Ascending aorta (tissue), 2 donors: ENCODE data around the gene NAT9. TPM values are rescaled to one million over a fixed set of nuclear protein-coding genes. Genes with fewer than 3 reads are reported as not detected.

Experiments used
- DNase-seq, 2 donors: peaks; one replicate each; pipeline ENCODE4 v3.0.0-alpha.2; 2019; ENCODE audit warnings: low spot score in 2 of 2
- H3K27ac ChIP-seq, 2 donors: fragments of 200-600 bp; sonication (generic); one replicate each; pipeline ENCODE4 v1.5.1; 2016 to 2017; ENCODE audit warnings: mild to moderate bottlenecking in 1 of 2
- H3K27me3 ChIP-seq: fragments of 200-600 bp; sonication (generic); one replicate; pipeline ENCODE4 v1.5.1; 2017
- H3K36me3 ChIP-seq, 2 donors: fragments of 200-600 bp; sonication (generic); one replicate each; pipeline ENCODE4 v1.5.1; 2016
- H3K4me1 ChIP-seq, 2 donors: fragments of 200-600 bp; sonication (generic); one replicate each; pipeline ENCODE4 v1.5.1; 2016 to 2017; ENCODE audit warnings: mild to moderate bottlenecking in 1 of 2
- H3K4me3 ChIP-seq, 2 donors: fragments of 200-600 bp; sonication (generic); one replicate each; pipeline ENCODE4 v1.5.1; 2016 to 2017; ENCODE audit warnings: mild to moderate bottlenecking in 1 of 2
- H3K9me3 ChIP-seq, 2 donors: fragments of 200-600 bp; sonication (generic); one replicate each; pipeline ENCODE4 v1.5.1; 2016
- CTCF ChIP-seq, 3 experiments: fragments of 200-600 bp in 2 of 3; fragments of 450-650 bp in 1 of 3; sonication (generic) in 2 of 3; IDR thresholded peaks; one replicate each; pipeline ENCODE4 v1.5.1; 2016 to 2019; ENCODE audit warnings: antibody characterized with exemption in 3 of 3, mild to moderate bottlenecking in 1 of 3, moderate library complexity in 1 of 3
- intact Hi-C: fragments of 100-400 bp; cut with DNase I; formaldehyde crosslinking; loops from one replicate; pipeline ENCODE4 v1.15.1; 2023
- total RNA-seq: library from RNA; depleted of rRNA; stranded (reverse); fragments of >200 nt; gene quantifications from one replicate; pipeline ENCODE4 v1.1.0, GENCODE V29; 2016

The NAT9 gene
- total RNA-seq, 1 donor from 2014 or later: 13.3 TPM

- no peaks in the 10 kb centered on the region for H3K9me3 ChIP-seq
- intact Hi-C loops: no loop called here
- no peaks in the 10 kb centered on the region for H3K27me3 ChIP-seq
- TF ChIP-seq CTCF (IDR thresholded peaks at IDR 0.05): no peak
- H3K36me3 ChIP-seq: peaks cover 18 to 21% of the 10 kb centered on the region in 2 donors
- peak overlapping the region; percentile 79 to 81 for H3K27ac ChIP-seq
- DNase-seq: no peak
- no peak overlapping the region for H3K4me3 ChIP-seq
- peaks cover 6 to 16% of the 10 kb centered on the region in 2 donors for H3K4me1 ChIP-seq
Measured at GRCh38 chr17:74767111-74767516, 9.0 kb downstream of the NAT9 start.

- Histone ChIP-seq H3K27me3 (no peaks in the 10 kb centered on the region), H3K27ac (no peak overlapping the region), H3K9me3 (no peaks in the 10 kb centered on the region), H3K36me3 (peaks cover 11 to 14% of the 10 kb centered on the region in 2 donors), H3K4me3 (no peak overlapping the region), H3K4me1 (peaks cover 6 to 16% of the 10 kb centered on the region in 2 donors)
- no peak for DNase-seq
- no peak for TF ChIP-seq CTCF (IDR thresholded peaks at IDR 0.05)
- intact Hi-C loops: no loop called here
Measured at GRCh38 chr17:74766413-74766812, 9.7 kb downstream of the NAT9 start.

GRCh38 chr17:74764751-74765286, 11.3 kb downstream of the NAT9 start:
- no peak for TF ChIP-seq CTCF (IDR thresholded peaks at IDR 0.05)
- peaks cover 6 to 16% of the 10 kb centered on the region in 2 donors for H3K4me1 ChIP-seq
- H3K27me3 ChIP-seq: no peaks in the 10 kb centered on the region
- no peak for DNase-seq
- H3K27ac ChIP-seq: no peak overlapping the region
- no peaks in the 10 kb centered on the region for H3K9me3 ChIP-seq
- H3K36me3 ChIP-seq: peaks cover 0 to 4% of the 10 kb centered on the region in 2 donors
- no peak overlapping the region for H3K4me3 ChIP-seq
- intact Hi-C loops: no loop called here

GRCh38 chr17:74763565-74764387, 12.4 kb downstream of the NAT9 start:
- intact Hi-C loops: no loop called here
- Histone ChIP-seq H3K9me3 (no peaks in the 10 kb centered on the region), H3K36me3 (no peaks in the 10 kb centered on the region), H3K27me3 (no peaks in the 10 kb centered on the region), H3K27ac (no peak overlapping the region), H3K4me1 (peaks cover 6 to 16% of the 10 kb centered on the region in 2 donors), H3K4me3 (no peak overlapping the region)
- no peak for DNase-seq
- no peak for TF ChIP-seq CTCF (IDR thresholded peaks at IDR 0.05)

- no peak for DNase-seq
- TF ChIP-seq CTCF (IDR thresholded peaks at IDR 0.05): no peak
- intact Hi-C loops: no loop called here
- no peak overlapping the region for H3K27ac ChIP-seq
- H3K9me3 ChIP-seq: no peaks in the 10 kb centered on the region
- H3K4me3 ChIP-seq: no peak overlapping the region
- H3K4me1 ChIP-seq: peaks cover 8 to 15% of the 10 kb centered on the region in 2 donors
- no peaks in the 10 kb centered on the region for H3K36me3 ChIP-seq
- no peaks in the 10 kb centered on the region for H3K27me3 ChIP-seq
Measured at GRCh38 chr17:74761931-74762330, 14.2 kb downstream of the NAT9 start.
